Right lobe of liver (tissue), 6 donors: ENCODE data around the gene KRTAP2-2. TPM values are rescaled to one million over a fixed set of nuclear protein-coding genes. Genes with fewer than 3 reads are reported as not detected.
"Not testable (repeated sequence)": the region's sequence is repeated elsewhere in the genome, so short reads cannot be mapped to it uniquely, and the experiment has no call there.

Experiments
- ATAC-seq, 4 donors: fragments of 200-7000 bp; cut with Tn5 transposase; one replicate each; pipeline ENCODE4 v1.9.1; 2020; ENCODE audit warnings: mild to moderate bottlenecking in 4 of 4, moderate library complexity in 4 of 4
- DNase-seq, 3 donors: peaks; one replicate each; pipeline ENCODE4 v3.0.0-alpha.2; 2020
- H3K27ac ChIP-seq, 3 donors: fragments of 200-600 bp; one replicate each; pipeline ENCODE4 v1.8.0; 2022
- H3K27me3 ChIP-seq, 2 donors: fragments of 200-600 bp; one replicate each; pipeline ENCODE4 v1.8.0; 2022
- H3K36me3 ChIP-seq, 4 donors: fragments of 200-600 bp; sonication (generic) in 1 of 4; one replicate each; pipeline versions ENCODE4 v1.5.1 to v1.8.0; 2017 to 2022; ENCODE audit warnings: control low read depth in 1 of 4
- H3K4me1 ChIP-seq, 4 donors: fragments of 200-600 bp; sonication (generic) in 1 of 4; one replicate each; pipeline versions ENCODE4 v1.5.1 to v1.8.0; 2017 to 2022; ENCODE audit warnings: control low read depth in 1 of 4
- H3K4me3 ChIP-seq, 3 donors: fragments of 200-600 bp; one replicate each; pipeline ENCODE4 v1.8.0; 2022
- H3K9me3 ChIP-seq, 4 donors: fragments of 200-600 bp; sonication (generic) in 1 of 4; one replicate each; pipeline versions ENCODE4 v1.5.1 to v1.8.0; 2017 to 2022; ENCODE audit warnings: control low read depth in 1 of 4
- CTCF ChIP-seq, 4 donors: fragments of 200-600 bp in 3 of 4; fragments of 450-650 bp in 1 of 4; IDR thresholded peaks; one replicate each; pipeline versions ENCODE4 v1.5.1 to v1.8.0; 2016 to 2022; ENCODE audit warnings: antibody characterized with exemption in 4 of 4, mild to moderate bottlenecking in 2 of 4
- POLR2A ChIP-seq: fragments of 450-650 bp; IDR thresholded peaks from one replicate; pipeline ENCODE4 v1.6.1; 2017; ENCODE audit warnings: antibody characterized with exemption, mild to moderate bottlenecking
- WGBS: methylation state at CpG from one replicate; pipeline ENCODE4 v1.1.6; 2018; ENCODE audit warnings: low coverage, low lambda C conversion rate; ENCODE audit not compliant: insufficient coverage; ENCODE audit errors: missing lambda C conversion rate; 5-methylcytosine and 5-hydroxymethylcytosine counted together
- intact Hi-C, 2 donors: fragments of 100-400 bp; cut with DNase I; formaldehyde crosslinking; loops; one replicate each; pipeline versions ENCODE4 v1.11.2 to v1.14.1; 2022
- total RNA-seq, 6 experiments: library from RNA; depleted of rRNA in 2 of 6; stranded (reverse); fragments of >200 nt in 2 of 6; fragmentation: NEBNext Ultra II Directional in 3 of 6; extraction: Animal tissue kit (Norgen Biotek cat#: 25700) in 3 of 6; gene quantifications; one replicate each; pipeline versions ENCODE4 v1.1.0 to v1.2.4, GENCODE V29; 2016 to 2023
- donor health status: DM: no; HTN: yes; CAD: no.
- donor health status: DM: no; HTN: no; CAD: no.
- donor health status: DM: no; HTN: no; CAD: no.
- donor health status: DM: no; HTN: yes; CAD: no.
- donor health status: DM: no; HTN: yes; CAD: no.

Gene KRTAP2-2
- total RNA-seq, 6 experiments from 2014 or later = not detected

DNA sequence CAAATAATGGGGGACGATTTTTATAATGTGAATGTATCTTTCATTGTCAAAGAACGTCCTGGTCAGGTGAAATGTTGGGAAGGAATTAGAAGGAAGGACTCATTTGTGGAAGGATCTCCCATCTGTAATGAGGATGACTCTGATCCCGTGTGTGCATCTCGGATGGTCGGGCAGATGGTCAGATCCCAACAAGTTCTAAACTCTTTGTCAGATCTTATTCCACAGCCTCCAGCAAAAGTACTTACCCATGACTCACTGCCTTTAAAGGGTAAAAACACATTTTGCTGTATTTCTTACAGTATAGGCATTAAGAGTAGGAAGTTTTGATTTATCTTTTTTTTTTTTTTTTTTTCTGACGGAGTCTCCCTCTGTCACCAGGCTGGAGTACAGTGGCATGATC lies 43.5 kb upstream of the KRTAP2-2 start:
- no peak for DNase-seq
- intact Hi-C loops = no loop called here
- H3K27me3 ChIP-seq = no peaks in the 10 kb centered on the region
- no peak for ATAC-seq
- 67% methylated on average over 6 of the region's 6 CpGs for WGBS
- no peak overlapping the region for H3K27ac ChIP-seq
- H3K36me3 ChIP-seq = no peaks in the 10 kb centered on the region
- H3K4me3 ChIP-seq = no peak overlapping the region
- no peaks in the 10 kb centered on the region for H3K9me3 ChIP-seq
- TF ChIP-seq POLR2A (no peak), CTCF (IDR thresholded peaks at IDR 0.05) (no peak)
- H3K4me1 ChIP-seq = no peaks in the 10 kb centered on the region

DNA sequence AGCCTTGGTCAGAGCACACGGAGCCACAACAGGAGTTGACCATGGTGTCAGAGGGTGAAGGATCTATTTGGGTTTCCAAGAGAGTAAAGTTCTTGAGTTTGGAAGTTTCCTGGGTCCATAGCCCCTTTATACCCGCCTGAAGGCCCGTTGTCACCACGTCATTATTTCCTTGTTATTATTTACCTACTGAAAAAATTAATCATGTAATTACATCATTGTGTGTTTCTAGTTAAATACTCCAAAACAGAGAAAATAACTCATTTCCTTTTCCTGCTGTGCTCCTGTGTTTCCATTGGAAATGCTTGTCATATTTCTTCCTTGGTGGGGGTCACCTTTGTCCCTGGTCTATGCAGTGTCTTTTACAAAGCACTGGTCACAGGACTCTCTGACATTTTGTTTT lies 43.0 kb upstream of the KRTAP2-2 start, which contains the start of gene KRTAP4-8:
Gene KRTAP4-8, minus strand, starts transcription at position 101 of the 400 bp plus-strand sequence. Its CDS starts 58 bp downstream, at position 43.
- Histone ChIP-seq H3K4me1 (no peaks in the 10 kb centered on the region), H3K27me3 (no peaks in the 10 kb centered on the region), H3K27ac (no peak within 1 kb of the TSS), H3K4me3 (no peak within 1 kb of the TSS), H3K36me3 (no peaks in the 10 kb centered on the region), H3K9me3 (no peaks in the 10 kb centered on the region)
- TF ChIP-seq CTCF (IDR thresholded peaks at IDR 0.05) (no peak), POLR2A (no peak)
- ATAC-seq (no peak), DNase-seq (no peak)
- intact Hi-C loops = no loop called here
- 37% methylated on average over 3 of the region's 4 CpGs for WGBS

GRCh38 chr17:41096055-41096454 lies 41.0 kb upstream of the KRTAP2-2 start:
- intact Hi-C loops = no loop called here
- TF ChIP-seq POLR2A (no peak), CTCF (IDR thresholded peaks at IDR 0.05) (no peak)
- DNase-seq (no peak), ATAC-seq (no peak)
- H3K36me3 ChIP-seq = no peaks in the 10 kb centered on the region
- H3K9me3 ChIP-seq = no peaks in the 10 kb centered on the region
- no peaks in the 10 kb centered on the region for H3K4me1 ChIP-seq
- H3K27ac ChIP-seq = no peak overlapping the region
- 78% methylated on average over 6 of the region's 7 CpGs for WGBS
- H3K27me3 ChIP-seq = no peaks in the 10 kb centered on the region
- no peak overlapping the region for H3K4me3 ChIP-seq

DNA sequence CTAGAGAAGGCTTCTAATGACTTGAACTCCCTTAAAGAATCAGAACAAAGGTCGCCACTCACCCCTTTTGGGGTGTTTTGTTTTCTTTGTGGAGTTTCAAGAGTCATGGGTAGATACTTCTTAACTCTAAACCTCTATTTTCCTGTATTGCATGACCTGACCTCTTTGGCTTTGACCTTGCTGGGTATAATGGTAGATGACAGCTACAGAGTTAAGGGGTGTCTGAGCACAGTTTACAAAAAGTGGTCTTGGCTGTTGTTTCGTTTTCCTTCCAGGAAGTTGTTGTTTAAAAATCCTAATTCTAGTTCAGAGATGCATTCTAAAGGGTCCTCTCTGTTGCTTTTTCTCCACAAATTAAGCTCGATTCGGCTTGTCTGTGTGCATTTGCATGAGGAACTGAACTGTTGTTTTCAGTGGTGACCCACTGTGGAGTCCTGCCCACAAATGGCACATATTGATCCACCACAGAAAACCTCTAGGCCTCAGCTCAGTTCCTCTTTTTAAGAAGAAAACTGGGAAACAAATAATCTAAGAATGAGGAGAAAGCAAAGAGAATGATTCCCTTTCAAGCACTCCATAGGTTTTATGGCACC lies 33.8 kb upstream of the KRTAP2-2 start:
- H3K27ac ChIP-seq, H3K4me1 ChIP-seq, ATAC-seq, intact Hi-C loops, H3K4me3 ChIP-seq, H3K9me3 ChIP-seq, H3K36me3 ChIP-seq, H3K27me3 ChIP-seq, DNase-seq: not testable (repeated sequence)
- 38% methylated on average over 4 of the region's 4 CpGs for WGBS

DNA sequence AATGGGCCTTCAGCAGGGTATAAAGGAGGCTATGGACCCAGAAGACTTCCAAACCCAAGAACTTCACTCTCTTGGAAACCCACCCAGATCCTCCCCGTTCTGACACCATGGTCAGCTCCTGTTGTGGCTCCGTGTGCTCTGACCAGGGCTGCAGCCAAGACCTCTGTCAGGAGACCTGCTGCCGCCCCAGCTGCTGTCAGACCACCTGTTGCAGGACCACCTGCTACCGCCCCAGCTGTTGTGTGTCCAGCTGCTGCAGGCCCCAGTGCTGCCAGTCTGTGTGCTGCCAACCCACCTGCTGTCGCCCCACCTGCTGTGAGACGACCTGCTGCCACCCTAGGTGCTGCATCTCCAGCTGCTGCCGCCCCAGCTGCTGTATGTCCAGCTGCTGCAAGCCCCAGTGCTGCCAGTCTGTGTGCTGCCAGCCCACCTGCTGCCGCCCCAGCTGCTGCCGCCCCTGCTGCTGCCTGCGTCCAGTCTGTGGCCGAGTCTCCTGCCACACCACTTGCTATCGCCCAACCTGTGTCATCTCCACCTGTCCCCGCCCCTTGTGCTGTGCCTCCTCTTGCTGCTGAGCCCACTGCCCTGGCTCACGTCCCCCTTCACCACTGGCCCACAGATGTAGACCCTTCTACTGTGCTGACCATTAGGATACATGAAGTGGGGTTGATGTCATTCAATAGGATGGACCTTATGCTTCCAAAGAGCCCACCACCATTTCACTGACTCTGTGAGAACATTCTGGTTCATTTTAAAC lies 29.2 kb upstream of the KRTAP2-2 start, which contains the start of gene KRTAP4-7:
Gene KRTAP4-7, plus strand, starts transcription at position 51 of the 757 bp plus-strand sequence. Its CDS starts 57 bp downstream, at position 108.
- H3K9me3 ChIP-seq, H3K36me3 ChIP-seq, H3K4me1 ChIP-seq, ATAC-seq, H3K4me3 ChIP-seq, intact Hi-C loops, DNase-seq, H3K27me3 ChIP-seq, H3K27ac ChIP-seq: not testable (repeated sequence)
- 60% methylated on average over 1 of the region's 14 CpGs for WGBS

GRCh38 chr17:41083427-41083826 lies 28.4 kb upstream of the KRTAP2-2 start:
- H3K27ac ChIP-seq, H3K27me3 ChIP-seq, H3K9me3 ChIP-seq, ATAC-seq, H3K36me3 ChIP-seq, H3K4me3 ChIP-seq, intact Hi-C loops, DNase-seq, H3K4me1 ChIP-seq: not testable (repeated sequence)
- WGBS = 48% methylated on average over 2 of the region's 2 CpGs
